ENCODE results near the gene CERS3.

The CERS3 gene

DNA sequence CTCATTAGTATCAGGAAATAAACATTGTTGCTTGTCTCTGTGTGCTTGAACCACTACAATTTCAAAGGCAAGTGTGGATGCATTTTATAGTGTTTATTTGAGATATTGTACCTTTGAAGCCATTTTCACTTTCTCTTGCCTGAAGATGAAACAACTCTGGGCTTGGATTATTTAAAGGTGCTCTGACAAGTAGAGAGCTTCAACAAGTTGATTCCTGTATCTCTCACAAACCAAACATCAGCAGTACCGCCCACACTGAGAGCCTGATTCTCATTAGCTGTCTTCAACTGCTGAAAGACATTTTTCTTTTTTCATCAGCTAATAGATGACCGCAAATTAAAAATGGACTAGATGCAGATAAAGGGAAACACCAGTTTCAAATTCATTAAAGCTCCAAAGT lies 806 bp upstream of the CERS3 start:
- no peak for DNase-seq (ENCODE audit: low read depth, low spot score)

DNA sequence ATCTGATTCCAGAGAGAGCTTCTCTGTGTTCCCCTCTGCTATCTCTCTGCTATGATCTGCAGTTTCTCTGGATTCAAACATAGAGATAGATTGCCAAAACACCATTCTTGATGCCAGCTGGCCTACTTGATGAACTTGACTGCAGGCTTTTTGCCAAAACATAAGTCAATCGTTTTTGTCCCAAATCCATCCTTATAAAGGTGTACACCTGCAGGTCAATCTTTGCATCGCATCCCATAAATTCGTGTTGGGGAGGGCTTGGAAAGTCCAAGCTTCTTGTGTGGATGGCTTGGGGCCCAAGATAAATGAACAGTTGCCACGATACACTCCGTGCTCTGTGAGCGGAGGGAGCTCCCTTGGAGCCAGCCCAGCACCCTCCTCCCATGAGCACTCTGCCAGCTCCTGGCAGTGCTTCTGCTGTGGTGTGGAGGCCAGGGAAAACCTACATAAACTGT lies 2.7 kb downstream of the CERS3 start:
- DNase-seq (ENCODE audit: low read depth, low spot score) = no peak

DNA sequence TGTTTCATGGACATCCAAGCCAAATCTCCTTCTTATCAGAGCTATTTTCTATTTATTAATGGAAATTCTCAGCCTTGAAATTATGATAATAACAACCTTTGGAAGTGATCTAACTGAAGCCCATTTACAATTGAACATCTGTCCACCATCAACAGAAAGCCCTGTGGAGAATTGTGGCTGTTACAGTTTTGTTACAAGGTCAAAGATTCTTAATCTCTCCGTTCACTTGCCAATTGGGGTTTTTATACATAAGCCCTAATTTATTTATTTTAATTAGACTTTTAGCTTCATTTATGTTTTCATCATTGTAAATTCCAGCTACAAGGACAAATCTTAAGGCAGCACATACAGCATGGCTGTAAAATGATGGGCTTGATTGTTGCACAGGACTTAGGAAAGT lies 3.3 kb downstream of the CERS3 start:
- no peak for DNase-seq (ENCODE audit: low read depth, low spot score)

DNA sequence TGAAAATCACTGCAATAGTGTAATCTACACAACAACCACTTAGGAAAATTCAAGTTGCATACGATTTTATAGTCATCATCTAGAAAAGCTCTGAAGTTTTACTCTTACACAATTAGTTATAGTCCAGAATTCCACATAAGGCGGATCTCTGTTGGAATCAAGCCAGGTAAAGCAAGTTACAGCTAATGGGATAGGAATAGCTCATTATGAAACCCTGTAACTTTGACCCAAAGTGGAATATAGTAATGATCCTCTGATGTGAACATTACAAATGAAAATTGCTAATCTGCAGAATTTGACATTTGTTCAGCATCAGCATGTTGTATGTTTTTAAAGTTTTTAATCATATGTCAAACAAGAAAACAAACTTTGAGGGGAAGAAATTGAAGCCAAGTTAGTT lies 4.4 kb downstream of the CERS3 start:
- DNase-seq (ENCODE audit: low read depth, low spot score) = no peak

DNA sequence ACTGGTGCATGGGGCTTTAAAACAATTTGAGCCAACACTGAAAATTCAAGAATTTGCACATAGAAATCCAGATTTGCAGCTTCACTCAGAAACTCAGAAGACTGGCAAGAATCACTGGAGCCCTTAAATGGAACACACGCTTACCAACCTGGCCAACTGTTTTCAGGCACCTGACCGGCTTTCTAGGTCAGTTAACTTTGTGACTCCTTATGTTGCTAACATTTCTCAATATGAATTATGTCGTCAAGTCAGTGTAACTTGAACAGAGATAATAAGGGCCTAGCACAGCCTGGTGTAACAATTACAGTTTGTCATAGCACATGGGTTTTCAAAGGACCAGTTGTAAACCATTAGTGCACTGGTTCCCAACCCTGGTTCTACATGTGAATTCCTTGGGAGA lies 6.8 kb downstream of the CERS3 start:
- no peak for DNase-seq (ENCODE audit: low read depth, low spot score)

DNA sequence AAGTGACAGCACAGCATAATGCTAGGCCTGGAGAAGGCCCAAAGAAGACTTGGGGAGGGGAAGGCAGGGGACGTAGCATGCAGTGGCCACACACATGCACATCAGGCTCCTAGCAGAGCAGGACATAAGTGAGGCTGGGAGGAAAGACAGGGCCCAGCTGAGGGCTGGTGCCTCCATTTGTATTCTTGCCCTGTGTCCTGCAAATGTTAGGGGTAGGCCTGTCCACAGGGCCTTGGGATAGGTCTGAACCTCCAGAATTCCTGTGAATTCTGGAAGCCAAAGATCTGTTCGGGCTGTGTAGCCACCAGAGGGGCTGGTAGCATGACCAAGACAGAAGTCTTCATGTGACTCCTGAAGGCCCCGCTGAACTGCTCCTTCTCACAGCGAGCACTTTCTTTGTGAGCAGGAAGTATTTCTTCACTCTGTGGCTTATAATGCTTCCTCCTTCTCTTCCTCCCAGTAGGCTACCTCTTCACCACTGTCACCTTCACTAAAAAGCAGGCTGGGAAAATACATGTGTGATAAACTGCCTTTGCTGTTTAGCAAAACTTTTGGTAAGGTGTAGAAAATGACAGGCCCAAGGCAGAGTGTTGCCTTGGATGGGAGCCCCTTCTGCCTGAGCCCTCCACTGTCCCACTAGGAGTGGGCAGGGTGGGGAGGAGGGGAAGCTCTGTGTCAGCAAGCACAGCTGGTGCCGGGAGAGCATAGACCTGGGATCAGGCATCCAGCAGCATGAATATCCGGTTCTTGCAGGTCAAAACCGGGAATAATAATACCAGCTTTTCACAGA lies 8.4 kb downstream of the CERS3 start:
- no peak for DNase-seq (ENCODE audit: low read depth, low spot score)

DNA sequence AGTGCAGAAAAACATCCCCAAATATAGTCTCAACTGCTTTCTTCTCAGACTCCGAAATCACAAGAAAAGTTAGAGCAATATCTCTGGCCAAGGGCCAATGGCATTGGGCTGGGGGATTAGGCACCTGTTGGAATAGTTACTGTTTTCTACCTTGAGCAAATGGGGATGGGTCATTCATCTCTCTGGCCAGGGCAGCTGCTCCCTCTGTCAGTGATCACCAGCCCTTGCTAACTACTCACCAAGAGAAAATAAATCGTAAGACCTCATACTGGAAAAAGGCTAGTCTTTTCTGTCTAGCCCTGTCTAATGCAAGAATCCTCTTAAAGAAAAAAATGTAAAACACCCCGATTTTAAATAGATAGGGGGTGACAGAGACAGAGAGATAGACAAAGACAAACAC lies 10.9 kb downstream of the CERS3 start:
- no peak for DNase-seq (ENCODE audit: low read depth, low spot score)

DNA sequence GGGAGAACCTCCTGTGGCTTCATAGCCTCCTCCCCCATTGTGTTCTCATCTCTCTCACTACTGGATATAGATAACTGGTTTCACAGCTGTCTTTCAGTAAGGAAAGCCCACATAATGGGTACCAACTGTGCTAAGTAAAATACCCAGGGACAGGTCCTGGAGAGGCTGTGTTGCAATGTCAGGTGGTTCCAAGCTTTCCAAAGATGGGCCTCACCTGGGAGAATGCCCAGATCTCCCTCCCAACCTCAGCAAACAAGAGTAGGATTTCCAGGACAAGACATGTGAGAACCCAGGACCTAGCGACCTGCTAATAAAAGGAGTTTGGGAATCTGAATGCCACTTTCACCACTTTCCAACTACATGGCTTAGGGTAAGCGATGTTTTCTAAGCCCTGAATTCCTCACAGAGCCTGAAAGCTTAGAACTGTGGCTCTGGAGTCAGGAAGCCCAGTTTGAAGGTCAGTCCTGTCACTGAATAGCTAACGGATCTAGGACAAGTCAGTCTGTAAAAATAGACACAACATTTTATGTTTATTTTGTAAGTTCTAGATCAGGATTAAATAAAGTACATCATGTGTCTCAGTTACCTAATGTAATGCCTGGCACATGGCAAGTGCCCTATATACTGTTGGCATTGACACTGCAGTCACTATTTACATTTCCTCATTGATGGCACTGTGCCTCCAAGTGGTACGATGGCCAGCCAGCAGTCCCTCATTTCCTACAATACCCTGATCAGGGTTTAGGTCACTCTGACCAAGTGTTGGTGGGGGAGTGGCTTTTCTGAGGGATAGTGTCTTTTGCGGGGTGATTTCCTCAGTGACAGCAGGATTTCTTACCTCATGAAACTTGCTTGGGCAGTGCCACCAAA lies 11.9 kb downstream of the CERS3 start:
- no peak for DNase-seq (ENCODE audit: low read depth, low spot score)

DNA sequence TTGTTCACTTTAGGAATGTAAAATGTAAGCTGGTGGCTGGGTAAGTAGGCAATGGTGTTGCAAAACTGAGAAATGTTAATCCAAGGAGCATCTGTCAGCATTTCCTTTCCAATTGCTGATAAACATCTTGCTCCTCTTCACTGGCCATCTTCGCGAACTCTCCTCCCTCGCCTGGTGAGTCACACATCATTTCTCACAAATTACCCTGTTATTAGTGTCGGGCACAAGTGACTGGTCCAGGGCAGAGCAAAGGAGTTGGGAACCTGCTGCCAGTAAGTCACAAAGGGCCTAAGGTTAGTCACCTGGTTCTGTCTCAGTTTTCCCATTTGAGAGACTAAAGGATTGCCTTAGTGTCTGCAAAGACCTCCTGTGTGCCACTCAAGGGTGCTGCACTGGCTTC lies 13.0 kb downstream of the CERS3 start:
- DNase-seq (ENCODE audit: low read depth, low spot score) = no peak

DNA sequence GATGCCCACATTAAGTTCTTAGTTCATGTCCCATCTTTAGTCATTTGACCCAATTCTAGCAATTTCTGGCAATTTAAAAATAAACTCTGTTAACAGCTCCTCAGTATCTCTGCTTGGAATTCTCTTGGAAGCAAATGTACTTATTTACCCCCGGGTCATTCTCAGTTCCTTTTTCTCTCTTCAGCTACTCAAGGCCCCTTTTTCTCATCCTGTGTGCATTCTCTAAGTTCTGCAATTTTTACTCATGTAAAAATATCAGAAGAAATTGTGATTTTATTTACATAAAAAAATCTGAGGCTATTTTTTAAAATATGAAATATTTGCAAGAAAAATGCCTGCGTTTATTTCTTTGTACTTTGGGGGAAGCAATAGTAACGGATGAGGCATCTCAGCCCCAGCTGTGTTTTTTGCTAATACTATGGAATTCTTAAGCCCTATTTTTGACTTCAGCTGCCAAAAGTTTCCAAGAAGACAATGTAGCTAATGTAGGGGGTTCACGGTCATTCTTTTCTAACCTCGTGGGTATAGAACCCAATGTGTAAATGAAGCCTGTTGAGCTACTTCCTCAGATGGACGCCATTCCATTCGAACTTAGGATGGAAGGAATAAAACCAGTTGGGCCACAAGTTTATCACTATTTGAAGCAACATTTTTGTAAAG lies 20.0 kb downstream of the CERS3 start:
- no peak for DNase-seq (ENCODE audit: low read depth, low spot score)

DNA sequence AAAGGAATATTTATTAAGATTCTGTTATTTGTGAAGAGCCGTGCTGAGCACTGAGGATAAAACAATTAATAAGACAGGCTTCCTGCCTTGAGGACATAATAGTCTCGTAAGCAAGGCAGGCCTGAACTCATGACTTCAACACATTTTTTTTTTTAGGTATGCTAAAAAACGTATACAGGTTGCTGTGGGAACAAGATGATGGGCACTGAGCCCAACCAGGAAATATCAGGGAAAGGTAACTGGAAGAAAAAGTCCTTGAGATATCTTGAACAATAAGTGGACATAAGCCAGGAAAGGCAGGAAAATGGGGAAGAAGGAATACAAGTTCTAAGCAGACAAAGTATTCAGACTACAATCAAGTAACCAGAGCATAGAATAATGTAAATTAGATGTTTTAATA lies 26.1 kb downstream of the CERS3 start:
- no peak for DNase-seq (ENCODE audit: low read depth, low spot score)

DNA sequence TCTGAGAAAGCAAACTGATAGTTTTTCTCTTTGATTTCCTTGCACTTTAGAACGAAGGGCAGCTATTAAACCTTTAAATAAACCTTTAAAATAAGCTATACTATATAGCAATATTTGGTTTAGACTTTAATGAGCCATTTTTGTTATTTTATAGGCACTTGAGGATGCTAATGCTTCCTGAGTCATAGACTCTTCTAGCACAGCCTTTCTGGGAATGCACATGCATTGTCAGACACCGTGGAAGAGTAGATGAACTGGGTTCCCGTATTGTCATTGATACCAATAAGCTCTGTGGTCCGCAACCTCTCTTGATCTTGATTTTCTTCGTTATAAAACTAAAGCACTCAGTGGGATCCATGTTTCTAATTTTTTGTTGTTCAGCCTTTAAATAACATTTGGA lies 27.6 kb downstream of the CERS3 start:
- DNase-seq (ENCODE audit: low read depth, low spot score) = no peak

DNA sequence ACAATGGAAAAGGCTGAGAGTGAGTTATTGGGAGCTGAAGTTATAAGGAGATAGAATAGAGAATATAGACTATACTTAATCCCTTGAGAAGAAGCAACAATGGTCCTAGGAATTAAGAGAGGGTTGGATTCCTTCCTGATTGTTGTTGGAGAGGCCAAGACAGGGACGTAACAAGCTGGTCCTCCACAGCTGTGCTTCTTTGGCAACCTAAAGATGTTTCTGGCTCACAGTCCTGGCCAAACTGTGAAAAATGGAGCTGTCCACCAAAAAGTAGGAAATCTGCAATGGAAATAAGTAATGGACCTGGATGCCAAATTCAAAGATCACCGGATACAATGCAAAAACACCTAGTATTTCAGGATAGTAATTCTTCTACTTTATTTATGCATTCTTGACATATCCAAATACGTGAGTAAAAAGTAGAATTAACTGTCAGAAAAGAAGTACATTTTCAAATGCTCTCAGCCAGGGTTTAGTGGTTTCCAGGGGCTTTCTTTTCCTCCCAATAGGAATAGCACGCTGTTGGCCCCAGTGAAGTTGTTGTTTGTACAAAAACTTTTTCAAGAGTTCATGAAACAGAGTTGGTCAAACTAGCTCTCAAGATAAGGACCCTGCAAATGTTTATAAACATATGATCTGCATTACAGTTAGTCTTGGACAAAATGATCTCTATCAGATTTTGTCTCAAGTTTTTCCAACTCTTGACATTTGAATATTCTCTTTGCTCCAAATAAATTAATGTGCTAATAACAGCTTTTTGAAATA lies 28.3 kb downstream of the CERS3 start:
- no peak for DNase-seq (ENCODE audit: low read depth, low spot score)

DNA sequence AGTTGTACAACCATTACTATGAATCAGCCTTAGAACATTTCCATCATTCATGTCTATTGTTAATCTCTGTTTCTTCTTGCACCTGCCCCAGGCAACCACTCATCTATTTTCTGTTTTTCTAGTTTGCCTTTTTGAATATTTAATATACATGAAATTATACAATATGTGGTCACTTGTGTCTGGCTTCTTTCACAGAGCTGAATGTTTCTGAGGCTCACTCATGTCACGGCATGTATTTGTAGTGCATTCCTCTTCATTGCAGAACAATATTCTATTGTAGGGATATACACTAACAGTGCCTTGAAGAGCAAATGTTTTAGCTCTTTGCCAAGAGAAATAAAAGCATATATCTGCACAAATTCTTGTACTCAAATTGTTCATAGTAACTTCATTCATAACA lies 32.9 kb downstream of the CERS3 start:
- DNase-seq (ENCODE audit: low read depth, low spot score) = no peak

DNA sequence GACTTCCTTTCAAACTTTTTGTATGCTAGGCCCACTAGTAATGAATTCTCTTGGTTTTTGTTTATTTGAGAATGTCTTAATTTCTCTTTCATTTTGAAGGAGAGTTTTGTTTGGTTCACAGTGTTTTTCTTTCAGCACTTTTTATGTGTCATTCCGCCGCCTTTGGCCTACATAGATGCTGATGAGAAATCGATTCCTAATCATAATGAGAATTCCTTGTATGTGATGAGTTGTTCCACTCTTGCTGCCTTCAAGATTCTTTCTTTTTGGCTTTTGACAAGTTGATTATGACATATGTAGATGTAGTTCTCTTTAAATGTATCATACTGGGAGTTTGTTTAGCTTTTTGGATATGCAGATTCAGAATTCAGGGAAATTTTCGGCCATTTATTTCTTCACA lies 35.5 kb downstream of the CERS3 start:
- no peak for DNase-seq (ENCODE audit: low read depth, low spot score)

DNA sequence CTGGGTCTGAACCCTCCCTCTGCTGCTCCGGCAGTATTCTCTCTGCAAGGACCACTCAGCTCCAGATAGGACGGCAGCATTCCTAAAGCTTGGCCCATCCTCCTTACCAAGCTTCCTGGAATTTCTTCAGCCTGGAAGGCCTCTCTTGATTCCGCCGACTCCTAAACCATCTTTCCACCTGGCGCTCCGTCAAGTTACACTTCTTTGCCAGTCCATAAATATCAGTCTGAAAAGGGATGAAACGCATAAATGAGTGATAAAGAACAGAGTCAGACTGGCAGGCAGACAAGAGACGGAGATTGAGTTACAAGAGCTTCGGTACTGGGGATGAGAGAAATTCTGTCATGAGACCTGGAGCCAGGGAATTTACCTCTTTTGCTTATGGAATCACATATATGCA lies 44.3 kb downstream of the CERS3 start:
- no peak for DNase-seq (ENCODE audit: low read depth, low spot score)

DNA sequence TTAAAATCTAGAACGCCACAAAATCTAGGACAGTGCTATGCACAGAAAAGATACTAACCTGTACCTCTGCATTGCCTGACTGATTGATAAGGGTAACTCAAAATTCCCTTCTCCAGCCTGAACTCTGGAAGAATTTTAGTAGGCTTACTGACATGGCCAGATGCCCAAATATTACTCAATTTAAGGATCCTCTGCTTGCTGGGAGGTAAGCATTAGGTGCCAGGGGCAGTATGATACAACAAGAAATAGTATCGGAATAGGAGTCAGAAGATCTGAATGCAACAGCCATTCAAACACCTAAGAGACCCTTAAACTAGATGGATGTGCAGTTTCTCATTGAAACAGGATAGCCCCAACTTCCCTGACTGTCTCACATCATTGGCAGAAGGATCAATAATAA lies 45.4 kb downstream of the CERS3 start:
- DNase-seq (ENCODE audit: low read depth, low spot score) = no peak

DNA sequence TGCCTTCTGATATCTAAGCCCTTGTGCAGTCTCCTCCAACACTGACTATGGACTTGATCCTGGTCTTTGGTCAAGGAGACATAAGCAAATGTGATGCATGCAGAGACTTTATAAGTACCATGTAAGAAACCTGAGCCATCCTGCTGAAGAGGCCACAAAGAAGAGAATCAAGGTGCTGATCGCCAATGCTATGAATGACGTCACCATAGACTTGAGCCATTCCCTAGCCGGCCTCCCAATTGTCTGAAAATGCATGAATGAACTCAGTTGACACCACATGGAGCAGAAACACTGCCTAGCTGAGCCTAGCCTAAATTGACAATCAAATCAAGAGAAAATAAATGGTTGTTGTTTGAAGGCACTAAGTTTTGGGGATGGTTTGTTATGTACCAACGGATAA lies 51.9 kb downstream of the CERS3 start:
- no peak for DNase-seq (ENCODE audit: low read depth, low spot score)

DNA sequence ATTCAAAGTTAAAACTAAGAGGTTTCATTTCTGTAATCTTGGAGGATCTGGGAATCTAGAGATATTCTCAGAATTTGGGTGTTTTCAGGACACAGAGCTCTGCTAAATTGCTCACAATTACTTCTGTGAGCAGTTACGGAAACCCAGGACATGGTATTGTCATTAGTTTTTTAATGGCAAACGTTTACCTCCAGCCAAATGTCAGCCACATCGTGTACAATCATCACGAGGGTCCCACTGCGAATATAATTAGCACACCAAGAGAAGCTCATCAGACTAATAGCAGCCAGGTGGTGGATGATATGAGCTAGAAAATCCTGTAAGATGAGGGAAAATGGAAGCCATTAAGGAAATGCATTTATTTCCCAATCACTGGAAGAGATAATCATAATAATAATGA lies 56.0 kb downstream of the CERS3 start:
- no peak for DNase-seq (ENCODE audit: low read depth, low spot score)

DNA sequence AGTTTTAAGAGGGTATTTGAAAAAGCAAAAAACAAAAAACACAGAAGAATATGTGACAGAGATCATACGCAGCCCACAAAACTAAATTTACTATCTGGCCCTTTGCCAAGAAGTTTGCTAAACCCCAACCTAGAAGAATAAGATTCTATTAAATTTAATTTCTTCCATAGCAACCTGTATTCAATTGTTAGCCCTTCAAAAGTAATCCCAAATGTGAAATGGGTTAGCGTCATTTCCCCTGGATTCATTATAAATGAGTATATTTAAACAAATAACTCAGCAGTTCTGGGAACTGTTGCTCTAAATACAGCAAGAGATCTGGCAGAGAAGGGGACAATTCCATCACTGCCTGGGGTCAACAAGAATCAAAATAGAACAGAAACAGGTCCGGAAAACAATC lies 56.8 kb downstream of the CERS3 start:
- no peak for DNase-seq (ENCODE audit: low read depth, low spot score)

DNA sequence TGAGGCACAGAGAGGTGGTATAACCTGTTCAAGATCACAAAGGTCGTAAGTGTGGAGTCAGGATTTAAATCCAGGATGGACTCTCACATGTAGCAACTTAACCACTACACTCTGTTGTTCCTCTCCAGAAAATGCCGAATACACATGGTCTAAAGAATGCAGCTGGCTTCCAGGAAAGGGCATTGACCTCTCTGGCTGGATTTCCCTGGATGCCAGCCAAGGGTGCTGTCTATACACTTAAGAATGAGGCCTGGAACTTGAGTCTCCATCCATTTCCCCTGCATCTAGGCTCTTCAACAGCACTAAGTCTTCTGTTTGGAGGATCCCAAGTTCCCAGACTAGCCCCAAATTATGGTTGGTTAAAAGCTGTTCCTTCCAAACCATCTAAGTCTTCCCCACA lies 60.5 kb downstream of the CERS3 start:
- DNase-seq (ENCODE audit: low read depth, low spot score) = no peak

DNA sequence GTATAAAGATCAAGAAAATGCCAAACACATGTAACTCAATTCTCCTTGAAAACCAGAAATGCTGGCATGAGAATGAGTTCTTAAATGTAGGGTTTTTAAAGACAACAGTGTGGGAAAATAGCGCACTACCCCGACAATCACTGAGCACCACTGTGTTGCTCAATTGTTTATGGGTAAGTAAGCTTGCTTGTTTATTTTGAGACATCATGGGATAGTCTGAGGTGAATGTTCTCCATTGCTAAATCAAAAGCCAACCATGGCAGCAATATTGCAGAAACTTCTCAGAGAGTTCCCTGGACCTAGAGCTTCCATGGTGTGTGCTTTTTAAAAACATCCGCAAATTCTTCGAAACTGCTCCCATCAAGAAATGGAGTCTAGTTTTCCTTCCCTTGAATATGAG lies 62.7 kb downstream of the CERS3 start:
- DNase-seq (ENCODE audit: low read depth, low spot score) = no peak
